Fibroblast of skin of left biceps (primary cell): ENCODE results near the gene ABHD12.
"Not testable (repeated sequence)": the region's sequence is repeated elsewhere in the genome, so short reads cannot be mapped to it uniquely, and the experiment has no call there.

ENCODE experiments used
- DNase-seq, 2 experiments: peaks; one replicate each; pipeline ENCODE4 v3.0.0-alpha.2; 2013; ENCODE audit warnings: low read depth in 2 of 2

ABHD12 gene

DNA sequence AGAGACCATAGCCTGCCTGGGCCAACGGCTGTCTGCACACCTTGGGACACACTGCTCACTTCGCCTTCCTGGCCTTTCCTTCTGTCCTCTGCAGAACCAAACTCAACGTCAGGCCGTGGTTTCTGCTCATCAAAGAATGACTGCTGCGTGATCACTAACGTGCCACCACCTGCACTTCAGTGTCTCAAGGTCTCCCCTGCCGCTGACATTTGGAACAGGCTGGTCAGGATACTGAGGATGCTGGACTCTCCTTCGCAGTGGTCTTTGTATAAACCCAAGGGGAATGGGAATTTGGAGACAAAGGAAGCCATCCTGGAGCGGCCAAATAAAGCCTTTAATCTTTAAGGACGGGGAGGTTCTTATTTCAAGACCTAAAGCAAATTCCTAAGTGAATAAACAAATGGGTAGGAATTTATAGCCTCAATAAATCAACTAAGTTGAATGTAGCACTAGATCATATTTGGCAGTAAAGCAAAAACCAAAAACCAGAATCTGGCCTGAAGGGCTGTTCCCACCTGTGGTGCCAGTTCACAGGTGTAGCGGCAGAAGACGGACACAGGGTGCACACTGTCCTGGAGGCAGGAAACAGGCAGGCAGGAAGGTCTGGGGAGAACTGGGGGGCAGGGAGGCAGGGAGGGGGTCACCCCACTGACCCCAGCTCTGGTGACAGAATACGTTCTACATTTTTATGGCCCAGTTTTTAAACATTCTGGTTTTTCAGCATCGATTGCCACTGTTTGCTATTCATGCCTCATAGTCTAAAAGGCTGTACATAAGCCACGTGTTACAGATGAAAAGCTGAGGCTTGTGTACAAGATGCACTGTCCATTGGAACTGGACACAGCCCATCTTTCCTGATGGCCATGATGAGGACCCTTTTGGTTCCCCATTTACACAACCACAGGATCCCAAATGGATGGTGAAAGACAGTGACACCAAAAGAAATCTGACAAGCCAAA, 36.6 kb downstream of the ABHD12 start:
- DNase-seq = no peak

DNA sequence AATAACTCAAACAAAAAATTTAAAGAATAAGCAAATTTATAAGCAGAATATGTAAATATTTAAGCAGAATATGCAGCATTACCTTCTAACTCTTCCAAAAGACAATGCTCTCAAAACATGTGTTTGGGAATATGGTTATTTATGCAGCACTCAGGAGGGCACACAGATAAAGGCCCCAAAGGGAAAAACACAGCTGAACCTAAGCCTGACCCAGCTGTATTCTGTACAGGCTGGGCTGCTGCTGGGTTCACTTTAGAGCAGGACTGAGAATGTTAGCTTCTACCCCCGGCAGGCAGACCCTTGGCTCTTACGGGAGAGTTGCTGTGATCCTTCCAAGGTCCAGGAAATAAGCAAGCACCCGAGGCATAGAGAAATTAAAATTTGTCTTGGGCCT, 37.3 kb downstream of the ABHD12 start:
- no peak for DNase-seq

DNA sequence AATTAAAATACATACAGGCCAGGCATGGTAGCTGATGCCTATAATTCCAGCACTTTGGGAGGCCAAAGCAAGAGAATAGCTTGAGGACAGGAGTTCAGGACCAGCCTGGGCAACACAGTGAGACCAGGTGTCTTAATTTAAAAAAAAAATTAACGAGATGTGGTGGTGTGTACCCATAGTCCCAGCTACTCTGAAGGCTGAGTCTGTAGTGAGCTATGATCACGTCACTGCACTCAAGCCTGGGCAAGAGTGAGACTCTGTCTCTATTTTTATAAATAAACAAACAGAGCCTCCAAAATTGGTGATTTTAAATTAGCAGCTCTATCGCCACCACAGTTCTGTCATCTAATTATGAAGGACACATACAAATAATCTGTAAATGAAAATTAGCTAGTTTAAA, 37.9 kb downstream of the ABHD12 start:
- DNase-seq = no peak

- no peak for DNase-seq
Measured at GRCh38 chr20:25351024-25351360, 39.6 kb downstream of the ABHD12 start.

DNA sequence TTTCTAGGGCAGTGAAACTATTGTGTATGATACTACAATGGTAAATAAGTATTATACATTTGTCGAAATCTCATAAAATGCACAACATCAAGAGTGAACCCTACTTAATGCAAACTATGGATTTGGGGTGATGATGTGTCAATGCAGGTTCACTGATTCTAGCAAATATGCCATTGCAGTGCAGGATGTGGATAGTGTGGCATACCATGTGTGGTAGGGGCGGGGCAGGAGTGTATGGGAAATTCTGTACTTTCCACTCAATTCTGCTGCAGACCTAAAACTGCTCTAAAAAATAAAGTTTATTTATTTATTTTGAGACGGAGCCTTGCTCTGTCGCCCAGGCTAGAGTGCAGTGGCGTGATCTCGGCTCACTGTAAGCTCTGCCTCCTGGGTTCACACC, 44.3 kb downstream of the ABHD12 start:
- DNase-seq = no peak

GRCh38 chr20:25345721-25346120, 44.9 kb downstream of the ABHD12 start:
- no peak for DNase-seq

DNA sequence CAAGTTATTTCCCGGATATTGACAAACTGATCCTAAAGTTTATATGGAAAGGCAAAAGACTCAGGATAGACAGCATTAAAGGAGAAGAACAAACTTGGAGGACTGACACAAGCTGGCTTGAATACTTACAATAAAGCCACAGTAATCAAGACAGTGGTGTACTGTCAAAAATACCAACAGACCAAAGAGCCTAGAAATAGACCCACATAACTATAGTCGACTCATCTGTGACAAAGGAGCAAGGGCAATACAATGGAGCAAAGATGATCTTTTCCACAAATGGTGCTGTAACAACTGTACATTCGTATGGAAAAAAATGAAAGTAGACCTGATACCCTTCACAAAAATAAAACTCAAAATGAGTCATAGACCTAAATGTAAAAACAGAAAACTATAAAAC, 46.0 kb downstream of the ABHD12 start:
- DNase-seq = no peak

GRCh38 chr20:25341716-25342680, 48.6 kb downstream of the ABHD12 start:
- no peak for DNase-seq

- no peak for DNase-seq
Measured at GRCh38 chr20:25340380-25340779, 50.3 kb downstream of the ABHD12 start.

GRCh38 chr20:25339608-25340007, 51.0 kb downstream of the ABHD12 start:
- no peak for DNase-seq

DNA sequence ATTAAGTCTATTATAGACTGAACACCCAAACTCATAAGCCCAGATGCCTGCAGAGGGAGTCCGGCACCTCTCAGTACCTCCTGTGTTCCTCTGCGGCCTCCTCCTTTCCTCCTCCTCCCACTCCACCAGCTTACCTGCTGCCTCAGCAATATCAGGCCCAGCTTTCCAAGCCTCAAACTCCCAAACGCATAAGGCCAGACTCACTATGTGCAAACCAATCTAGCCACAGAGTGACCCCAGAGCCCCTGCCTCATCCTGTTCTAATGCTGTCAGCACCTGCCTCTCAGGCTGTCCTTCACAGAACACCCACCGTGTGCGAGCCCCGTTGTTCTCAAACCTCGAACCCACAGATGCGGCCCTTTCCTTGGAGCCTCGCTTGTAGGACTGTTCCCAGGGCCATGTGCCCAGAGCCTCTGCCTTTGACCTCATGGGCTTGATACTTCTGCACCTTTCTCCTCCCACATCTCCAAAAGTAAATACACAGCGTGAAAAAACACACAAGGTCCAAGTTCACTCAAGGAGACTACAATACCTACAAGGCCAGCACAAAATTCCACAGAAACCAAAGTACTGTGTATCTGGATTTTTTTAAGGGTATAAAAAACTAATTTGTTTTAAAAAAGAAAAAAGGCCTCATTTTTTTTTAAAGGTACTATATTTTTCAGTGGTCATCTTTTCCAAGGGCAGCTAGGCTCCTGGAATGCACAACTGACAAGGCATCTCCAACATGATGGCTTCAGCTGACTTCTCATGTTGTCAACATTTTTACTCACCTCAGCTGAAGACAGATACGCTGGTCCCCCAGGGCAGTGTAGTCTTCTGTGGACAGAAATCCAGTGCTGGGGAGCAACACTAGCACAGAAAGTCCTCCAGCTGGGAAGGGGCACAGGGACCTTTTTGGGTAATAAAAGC, 52.3 kb downstream of the ABHD12 start:
- DNase-seq = no peak

GRCh38 chr20:25336561-25337422, 53.8 kb downstream of the ABHD12 start:
- no peak for DNase-seq

- not testable (repeated sequence) for DNase-seq
Measured at GRCh38 chr20:25334972-25335371, 55.7 kb downstream of the ABHD12 start.

GRCh38 chr20:25328954-25329498, 61.6 kb downstream of the ABHD12 start:
- DNase-seq = no peak

DNA sequence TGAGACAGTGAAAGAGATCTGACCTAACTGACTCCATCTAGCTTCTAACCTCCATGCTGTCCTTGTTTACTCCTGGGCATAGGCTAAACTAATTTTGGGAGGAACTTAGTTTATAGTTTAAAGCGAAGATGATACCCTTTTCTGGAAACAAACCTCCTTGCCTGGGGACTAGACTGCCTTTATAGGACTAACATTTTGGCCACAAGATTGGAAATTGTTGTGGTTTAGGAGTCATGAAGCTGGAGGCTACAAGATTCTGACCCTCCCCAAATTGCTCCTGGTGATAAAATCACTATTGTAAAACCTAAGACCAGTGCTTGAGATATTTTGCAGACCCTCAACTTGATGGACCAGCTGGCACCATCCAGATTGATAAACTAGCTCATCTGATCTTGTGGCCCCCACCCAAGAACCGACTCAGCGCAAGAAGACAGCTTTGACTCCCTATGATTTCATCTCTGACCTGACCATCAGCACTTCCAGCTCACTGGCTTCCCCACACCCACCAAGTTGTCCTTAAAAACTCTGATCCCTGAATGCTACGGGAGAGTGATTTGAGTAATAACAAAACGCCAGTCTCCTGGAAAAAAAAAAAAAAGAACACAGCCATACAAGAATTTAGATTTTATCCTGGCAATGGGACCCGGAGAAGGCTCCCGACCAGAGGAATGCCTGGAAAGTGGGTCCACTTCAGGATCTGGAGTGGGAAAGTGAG, 63.0 kb downstream of the ABHD12 start:
- no peak for DNase-seq

DNA sequence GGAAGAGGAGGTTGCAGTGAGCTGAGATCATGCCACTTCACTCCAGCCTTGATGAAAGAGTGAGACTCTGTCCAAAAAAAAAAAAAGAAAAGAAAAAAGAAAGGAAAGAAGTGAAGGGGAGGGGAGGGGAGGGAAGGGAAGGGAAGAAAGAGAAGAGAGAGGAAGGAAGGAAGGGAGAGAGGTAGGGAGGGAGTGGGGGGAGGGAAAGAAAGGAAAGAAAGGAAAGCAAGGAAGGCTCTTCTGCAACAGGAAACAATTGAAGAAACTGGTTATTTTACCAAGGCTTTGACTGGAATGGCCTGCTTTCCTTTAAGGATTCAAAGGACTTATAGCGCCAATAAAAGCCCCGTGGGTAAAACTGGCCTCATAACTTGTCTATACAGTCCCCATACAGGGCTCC, 64.6 kb downstream of the ABHD12 start:
- DNase-seq = no peak

DNA sequence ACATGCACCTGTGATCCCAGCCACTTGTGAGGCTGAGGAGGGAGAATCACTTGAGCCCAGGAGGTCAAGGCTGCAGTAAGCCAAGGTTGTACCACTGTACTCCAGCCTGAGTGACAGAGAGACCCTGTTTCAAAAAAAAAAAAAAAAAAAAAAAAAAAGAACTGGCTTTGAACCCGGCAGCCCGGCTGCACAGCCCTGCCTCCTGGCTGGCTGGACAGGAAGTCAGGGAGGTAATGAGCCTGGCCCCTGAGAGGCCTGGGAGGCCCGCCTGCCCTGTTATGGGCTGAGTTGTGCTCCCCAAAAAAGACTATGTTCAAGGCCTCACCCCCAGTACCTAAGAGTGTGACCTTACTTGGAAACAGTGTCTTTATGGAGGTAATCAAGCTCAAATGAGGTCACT, 65.6 kb downstream of the ABHD12 start:
- no peak for DNase-seq

- no peak for DNase-seq
Measured at GRCh38 chr20:25324412-25324811, 66.2 kb downstream of the ABHD12 start.

- DNase-seq = no peak
Measured at GRCh38 chr20:25323496-25324246, 67.0 kb downstream of the ABHD12 start.
